Measurements from ENCODE around the gene EPM2AIP1. TPM values are rescaled to one million over a fixed set of nuclear protein-coding genes. Genes with fewer than 3 reads are reported as not detected.

EPM2AIP1 gene
- polyA plus RNA-seq, 1 donor from 2014 or later, result 41.4 TPM

GRCh38 chr3:36991923-36992805 is 767 bp downstream of the EPM2AIP1 start:
- no peaks in the 10 kb centered on the region for H4K20me1 ChIP-seq (ENCODE audit: insufficient read depth)
- H3K9me2 ChIP-seq (ENCODE audit: insufficient read depth, low read length), result no peaks in the 10 kb centered on the region
- H2AFZ ChIP-seq (ENCODE audit: low read depth, low read length), result peak overlapping the region; percentile 23
- H3K9me3 ChIP-seq (ENCODE audit: low read length), result no peaks in the 10 kb centered on the region
- H3K79me2 ChIP-seq (replicated peaks; ENCODE audit: insufficient read depth, low read length), result peaks cover 58% of the 10 kb centered on the region
- peak overlapping the region; percentile 94 for H3K9ac ChIP-seq (ENCODE audit: low read length)
- peak; percentile 66 for TF ChIP-seq MXI1 (conservative IDR thresholded peaks at IDR 0.05; ENCODE audit: poor library complexity, severe bottlenecking)
- no peak for TF ChIP-seq TAF1 (IDR thresholded peaks at IDR 0.05; ENCODE audit: low read depth)
- H3K27me3 ChIP-seq (ENCODE audit: insufficient read depth, low read depth, low read length), result no peaks in the 10 kb centered on the region
- H3K4me3 ChIP-seq (ENCODE audit: low read length), result peak overlapping the region; percentile 82
- H3K36me3 ChIP-seq (ENCODE audit: insufficient read depth, low read length), result peaks cover 11% of the 10 kb centered on the region
- peak overlapping the region; percentile 96 for H3K27ac ChIP-seq (ENCODE audit: low read length)
- H3F3A ChIP-seq (ENCODE audit: insufficient read depth, low read length, poor library complexity, severe bottlenecking), result no peaks in the 10 kb centered on the region
- peak overlapping the region; percentile 82 for H3K4me2 ChIP-seq (ENCODE audit: low read length)

GRCh38 chr3:36991147-36991546 is 1.8 kb downstream of the EPM2AIP1 start:
- Histone ChIP-seq H3K27ac (ENCODE audit: low read length) (peak overlapping the region; percentile 96), H3K9me2 (ENCODE audit: insufficient read depth, low read length) (no peaks in the 10 kb centered on the region), H3K79me2 (replicated peaks; ENCODE audit: insufficient read depth, low read length) (peaks cover 57% of the 10 kb centered on the region), H3K9me3 (ENCODE audit: low read length) (no peaks in the 10 kb centered on the region), H3F3A (ENCODE audit: insufficient read depth, low read length, poor library complexity, severe bottlenecking) (no peaks in the 10 kb centered on the region), H3K9ac (ENCODE audit: low read length) (peak overlapping the region; percentile 94), H2AFZ (ENCODE audit: low read depth, low read length) (no peak overlapping the region), H3K4me2 (ENCODE audit: low read length) (peak overlapping the region; percentile 82), H3K27me3 (ENCODE audit: insufficient read depth, low read depth, low read length) (no peaks in the 10 kb centered on the region), H4K20me1 (ENCODE audit: insufficient read depth) (no peaks in the 10 kb centered on the region), H3K4me3 (ENCODE audit: low read length) (peak overlapping the region; percentile 82), H3K36me3 (ENCODE audit: insufficient read depth, low read length) (peaks cover 8% of the 10 kb centered on the region)
- TF ChIP-seq EP300 (conservative IDR thresholded peaks at IDR 0.05; ENCODE audit: poor library complexity, severe bottlenecking) (no peak), MXI1 (conservative IDR thresholded peaks at IDR 0.05; ENCODE audit: poor library complexity, severe bottlenecking) (no peak), SMC3 (conservative IDR thresholded peaks at IDR 0.05; ENCODE audit: poor library complexity) (no peak), CTCF (IDR thresholded peaks at IDR 0.05; ENCODE audit: poor library complexity, severe bottlenecking) (no peak), EZH2 (IDR thresholded peaks at IDR 0.05; ENCODE audit: borderline replicate concordance, insufficient read depth, low read length, poor library complexity, severe bottlenecking) (no peak), RAD21 (conservative IDR thresholded peaks at IDR 0.05) (no peak), REST (IDR thresholded peaks at IDR 0.05; ENCODE audit: borderline replicate concordance) (no peak), TAF1 (IDR thresholded peaks at IDR 0.05; ENCODE audit: low read depth) (no peak), POLR2AphosphoS5 (IDR thresholded peaks at IDR 0.05) (no peak)

Data from neural cell (in vitro differentiated cells).